Measurements from ENCODE around the gene UGT1A5.

UGT1A5 gene

GRCh38 chr2:233712611-233713261 is at the start of gene UGT1A5:
TSS of gene UGT1A5 (plus strand) at chr2:233712907. CDS start at chr2:233712992, 85 bp downstream.
- DNase-seq (ENCODE audit: low read depth): no peak

GRCh38 chr2:233663911-233664310 is 48.8 kb upstream of the UGT1A5 start:
- no peak for DNase-seq (ENCODE audit: low read depth)

- no peak for DNase-seq (ENCODE audit: low read depth)
These were observed 44.0 kb upstream of the UGT1A5 start for GRCh38 chr2:233668605-233669260.

GRCh38 chr2:233671290-233672161 is 41.2 kb upstream of the UGT1A5 start, which contains the start of gene UGT1A9:
TSS of gene UGT1A9 (plus strand) at chr2:233671898. CDS start at chr2:233671935, 37 bp downstream.
- no peak for DNase-seq (ENCODE audit: low read depth)

GRCh38 chr2:233672886-233673285 is 39.8 kb upstream of the UGT1A5 start:
- no peak for DNase-seq (ENCODE audit: low read depth)

- no peak for DNase-seq (ENCODE audit: low read depth)
These were observed 38.8 kb upstream of the UGT1A5 start for GRCh38 chr2:233673896-233674295.

- DNase-seq (ENCODE audit: low read depth): no peak
These were observed 38.4 kb upstream of the UGT1A5 start for GRCh38 chr2:233674314-233674713.

GRCh38 chr2:233674995-233675394 is 37.7 kb upstream of the UGT1A5 start:
- no peak for DNase-seq (ENCODE audit: low read depth)

- peak; percentile 18 for DNase-seq (ENCODE audit: low read depth)
These were observed 36.7 kb upstream of the UGT1A5 start for GRCh38 chr2:233676046-233676445.

GRCh38 chr2:233679196-233679595 is 33.5 kb upstream of the UGT1A5 start:
- DNase-seq (ENCODE audit: low read depth): no peak

- DNase-seq (ENCODE audit: low read depth): no peak
These were observed 32.2 kb upstream of the UGT1A5 start for GRCh38 chr2:233680361-233681045.

- no peak for DNase-seq (ENCODE audit: low read depth)
These were observed 31.1 kb upstream of the UGT1A5 start, which contains the start of gene UGT1A7 for GRCh38 chr2:233681521-233682099. TSS of gene UGT1A7 (plus strand) at chr2:233681901. CDS start at chr2:233681938, 37 bp downstream.

- DNase-seq (ENCODE audit: low read depth): no peak
These were observed 28.1 kb upstream of the UGT1A5 start for GRCh38 chr2:233684640-233685039.

GRCh38 chr2:233686928-233687327 is 25.8 kb upstream of the UGT1A5 start:
- no peak for DNase-seq (ENCODE audit: low read depth)

- DNase-seq (ENCODE audit: low read depth): no peak
These were observed 24.4 kb upstream of the UGT1A5 start for GRCh38 chr2:233688341-233688740.

- DNase-seq (ENCODE audit: low read depth): no peak
These were observed 23.7 kb upstream of the UGT1A5 start for GRCh38 chr2:233689031-233689430.

GRCh38 chr2:233689501-233689900 is 23.2 kb upstream of the UGT1A5 start:
- DNase-seq (ENCODE audit: low read depth): no peak

- no peak for DNase-seq (ENCODE audit: low read depth)
These were observed 22.3 kb upstream of the UGT1A5 start for GRCh38 chr2:233690444-233690843.

GRCh38 chr2:233691443-233692433 is 21.0 kb upstream of the UGT1A5 start:
- DNase-seq (ENCODE audit: low read depth): no peak

GRCh38 chr2:233692648-233693047 is 20.1 kb upstream of the UGT1A5 start, which contains the start of gene UGT1A6:
TSS of gene UGT1A6 (plus strand) at chr2:233692890. CDS start at chr2:233693005, 115 bp downstream.
- no peak for DNase-seq (ENCODE audit: low read depth)

Data from iris pigment epithelial cell (primary cell).